Measurements from ENCODE around the gene CDH23.
A peak's percentile ranks its signal among the peaks of the same experiment; 100 is the strongest.

CDH23 gene

DNA sequence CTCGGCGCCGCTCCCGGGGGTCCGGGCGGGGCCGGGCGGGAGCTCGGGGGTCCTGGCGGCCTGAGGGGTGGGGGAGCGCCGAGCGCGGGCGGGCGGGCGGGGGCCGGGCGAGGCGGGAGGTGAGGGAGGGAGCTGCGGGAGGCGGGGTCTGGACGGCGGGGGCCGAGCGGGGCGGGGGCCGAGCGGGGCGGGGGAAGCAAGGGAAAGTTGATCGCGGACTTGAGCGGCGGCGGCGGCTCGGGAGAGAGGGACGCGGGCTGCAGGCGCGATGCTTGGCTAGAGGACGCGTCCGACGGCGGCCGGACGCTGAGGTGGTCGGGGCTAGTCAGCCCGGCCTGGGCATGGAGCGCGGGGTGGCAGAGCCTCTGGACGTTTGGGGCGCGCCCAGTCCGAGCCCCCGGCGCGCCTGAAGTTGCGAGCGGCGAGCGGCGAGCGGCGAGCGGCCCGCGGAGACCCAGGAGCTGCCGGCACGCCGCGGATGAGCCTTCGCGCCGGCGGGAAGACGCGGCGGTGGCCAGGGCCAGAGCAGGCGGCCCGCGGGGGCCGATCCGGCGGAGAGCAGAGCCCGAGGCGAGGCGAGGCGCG lies at the start of gene CDH23:
Gene CDH23 (plus strand): TSS at position 210 of the 585 bp plus-strand sequence. CDS start 42,912 bp downstream, outside the sequence.
- in situ Hi-C loops (cut with HindIII; ENCODE audit: low sequenced_read_pairs), result no loop called here
- no peak within 1 kb of the TSS for H3K4me3 ChIP-seq (ENCODE audit: low read depth, low read length)
- TF ChIP-seq CTCF (IDR thresholded peaks at IDR 0.05; ENCODE audit: low read depth, low read length), result no peak
- DNase-seq (ENCODE audit: low read depth, low spot score), result no peak

GRCh38 chr10:71347587-71348395 lies 48.9 kb upstream of the CDH23 start:
- no peak overlapping the region for H3K4me3 ChIP-seq (ENCODE audit: low read depth, low read length)
- DNase-seq (ENCODE audit: low read depth, low spot score), result no peak
- in situ Hi-C loops (cut with HindIII; ENCODE audit: low sequenced_read_pairs), result no loop called here
- no peak for TF ChIP-seq CTCF (IDR thresholded peaks at IDR 0.05; ENCODE audit: low read depth, low read length)

DNA sequence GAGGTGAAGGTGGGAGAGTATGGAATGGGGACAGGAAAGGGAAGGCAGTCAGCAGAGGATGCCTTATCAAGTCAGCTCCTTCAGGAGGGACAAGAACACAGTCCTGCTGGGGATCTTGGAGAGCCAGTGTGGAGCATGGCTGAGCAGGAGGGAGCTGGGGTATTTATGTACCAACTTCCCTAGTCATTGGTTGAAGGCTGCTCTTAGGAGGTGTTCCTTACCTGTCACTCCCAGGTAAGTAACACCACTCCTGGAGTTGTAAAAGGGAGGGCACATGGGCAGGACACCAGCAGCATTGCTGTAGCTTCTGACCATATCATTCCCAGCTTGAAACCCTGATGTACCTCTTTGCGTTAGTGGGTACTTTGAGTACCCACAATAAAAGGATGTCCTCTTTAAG lies 47.9 kb upstream of the CDH23 start:
- in situ Hi-C loops (cut with HindIII; ENCODE audit: low sequenced_read_pairs), result no loop called here
- no peak overlapping the region for H3K4me3 ChIP-seq (ENCODE audit: low read depth, low read length)
- TF ChIP-seq CTCF (IDR thresholded peaks at IDR 0.05; ENCODE audit: low read depth, low read length), result no peak
- DNase-seq (ENCODE audit: low read depth, low spot score), result no peak

DNA sequence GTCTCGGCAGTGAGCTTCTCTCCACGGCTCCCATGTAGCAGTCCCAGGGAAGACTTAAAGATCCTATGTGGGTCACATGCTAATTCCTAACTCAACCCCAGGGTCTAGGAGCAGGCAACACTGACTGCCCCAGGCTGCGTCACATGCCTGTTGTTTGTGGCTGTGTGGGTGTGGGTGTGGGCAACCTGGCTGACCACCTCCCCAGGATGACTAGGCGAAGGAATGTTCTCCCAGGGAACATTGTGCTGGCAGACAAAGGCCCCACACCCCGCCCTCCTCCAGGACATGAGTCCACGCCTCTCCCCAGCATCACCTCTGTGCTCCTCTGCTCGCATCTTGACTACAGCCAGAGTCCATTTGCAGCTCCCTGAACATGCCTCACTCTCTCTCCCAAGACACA lies 47.3 kb upstream of the CDH23 start:
- in situ Hi-C loops (cut with HindIII; ENCODE audit: low sequenced_read_pairs), result no loop called here
- H3K4me3 ChIP-seq (ENCODE audit: low read depth, low read length), result no peak overlapping the region
- TF ChIP-seq CTCF (IDR thresholded peaks at IDR 0.05; ENCODE audit: low read depth, low read length), result no peak
- peak; percentile 10 for DNase-seq (ENCODE audit: low read depth, low spot score)

DNA sequence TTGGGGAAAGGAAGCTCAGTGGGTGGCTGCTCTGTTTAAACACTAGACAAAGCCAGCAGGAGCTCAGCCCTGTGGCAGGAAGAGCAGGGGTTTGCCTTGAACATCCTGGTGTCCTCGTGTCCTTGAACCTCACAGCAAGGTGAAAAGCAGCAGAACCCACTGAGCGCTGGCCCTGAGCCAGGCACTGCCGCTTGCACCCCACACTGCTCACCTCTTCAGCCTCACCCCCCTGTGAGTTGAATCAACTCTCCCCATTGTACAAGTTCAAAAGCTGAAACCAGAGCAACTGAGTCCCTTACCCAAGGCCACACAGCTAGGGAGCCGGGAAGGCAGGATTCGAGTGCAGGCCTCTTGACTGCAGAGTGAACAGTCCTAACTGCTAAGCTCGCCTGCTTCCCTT lies 45.6 kb upstream of the CDH23 start:
- in situ Hi-C loops (cut with HindIII; ENCODE audit: low sequenced_read_pairs), result no loop called here
- H3K4me3 ChIP-seq (ENCODE audit: low read depth, low read length), result no peak overlapping the region
- DNase-seq (ENCODE audit: low read depth, low spot score), result no peak
- TF ChIP-seq CTCF (IDR thresholded peaks at IDR 0.05; ENCODE audit: low read depth, low read length), result no peak

DNA sequence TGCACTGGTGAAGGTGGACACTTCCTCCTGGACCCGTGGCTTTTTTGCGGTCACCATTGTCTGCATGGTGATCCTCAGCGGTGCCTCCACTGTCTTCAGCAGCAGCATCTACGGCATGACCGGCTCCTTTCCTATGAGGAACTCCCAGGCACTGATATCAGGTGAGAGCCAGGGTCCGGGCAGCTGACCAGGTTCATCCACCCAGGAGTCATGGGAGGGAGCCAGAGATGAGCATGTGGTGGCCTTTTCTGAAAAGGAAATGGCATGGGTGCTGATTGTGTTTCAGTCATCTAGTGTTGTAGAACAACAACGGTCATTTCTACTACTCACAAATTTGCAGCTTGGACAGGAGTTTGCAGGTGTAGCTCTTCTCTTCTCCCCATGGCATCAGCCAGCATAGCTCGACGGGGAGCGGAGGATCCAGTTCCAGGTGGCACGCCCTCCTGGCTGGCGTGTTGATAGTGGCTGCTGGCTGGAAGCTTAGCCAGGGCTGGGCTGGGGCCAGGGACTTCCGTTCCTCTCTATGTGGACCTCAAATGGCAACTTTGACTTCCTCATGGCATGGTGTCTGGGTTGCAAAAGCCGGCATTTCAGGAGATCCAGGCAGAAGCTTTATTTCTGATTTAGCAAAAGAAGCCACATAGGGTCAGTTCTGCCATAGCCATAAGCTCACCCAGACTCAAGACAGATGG lies 44.9 kb upstream of the CDH23 start:
- no peak overlapping the region for H3K4me3 ChIP-seq (ENCODE audit: low read depth, low read length)
- no peak for TF ChIP-seq CTCF (IDR thresholded peaks at IDR 0.05; ENCODE audit: low read depth, low read length)
- DNase-seq (ENCODE audit: low read depth, low spot score), result no peak
- in situ Hi-C loops (cut with HindIII; ENCODE audit: low sequenced_read_pairs), result no loop called here

All from astrocyte of the spinal cord (primary cell).